H1 (cell line): ENCODE data around the gene NGEF. TPM values are rescaled to one million over a fixed set of nuclear protein-coding genes. Genes with fewer than 3 reads are reported as not detected.

Experiments
- CTCF ChIA-PET: fragments of 300-600 bp; sonication (Branson Sonifier 250); formaldehyde crosslinking; loops from one replicate; lab custom pipeline; 2021; ENCODE audit not compliant: partially characterized antibody; lab: Charles Lee
- POLR2A ChIA-PET: fragments of 300-600 bp; sonication (Branson Sonifier 250); formaldehyde crosslinking; loops from one replicate; lab custom pipeline; 2021; ENCODE audit warnings: inconsistent platforms; ENCODE audit not compliant: partially characterized antibody; lab: Charles Lee
- DNase-seq, 2 experiments: peaks; one replicate each; pipeline versions ENCODE4 v3.0.0 to v3.0.0-alpha.2; 2010 to 2022; ENCODE audit warnings: low spot score in 2 of 2, low read depth in 1 of 2, mixed read lengths in 1 of 2
- FAIRE-seq: peaks from 2 replicates; lab custom pipeline; 2011; peaks lifted over from hg19 to GRCh38; lab: Jason Lieb, UNC
- H2AFZ ChIP-seq: 2 replicates; pipeline ENCODE4 v1.8.1; 2012; ENCODE audit warnings: low read length, inconsistent platforms
- H2AK5ac ChIP-seq: 2 replicates; pipeline ENCODE4 v1.6.1; 2013; ENCODE audit warnings: low read depth, low read length
- H2BK120ac ChIP-seq: replicated peaks from 2 replicates; pipeline ENCODE3; 2013; ENCODE audit warnings: low read depth, low read length, inconsistent platforms
- H2BK12ac ChIP-seq: 2 replicates; pipeline ENCODE4 v1.6.1; 2013; ENCODE audit warnings: low read depth, low read length
- H2BK15ac ChIP-seq: 2 replicates; pipeline ENCODE4 v1.6.1; 2013; ENCODE audit warnings: low read length
- H2BK20ac ChIP-seq: 2 replicates; pipeline ENCODE4 v1.6.1; 2013; ENCODE audit warnings: low read length
- H2BK5ac ChIP-seq: 2 replicates; pipeline ENCODE4 v1.6.1; 2013; ENCODE audit warnings: low read depth, low read length
- H3K14ac ChIP-seq: 2 replicates; pipeline ENCODE4 v1.6.1; 2013; ENCODE audit warnings: inconsistent platforms; ENCODE audit not compliant: insufficient read length
- H3K18ac ChIP-seq: 2 replicates; pipeline ENCODE4 v1.6.1; 2013; ENCODE audit warnings: low read length; ENCODE audit errors: extremely low read depth
- H3K23ac ChIP-seq: 2 replicates; pipeline ENCODE4 v1.6.1; 2013; ENCODE audit warnings: inconsistent platforms; ENCODE audit not compliant: insufficient read length
- H3K23me2 ChIP-seq: 2 replicates; pipeline ENCODE4 v1.6.1; 2013; ENCODE audit warnings: low read depth, low read length
- H3K27ac ChIP-seq: 2 replicates; pipeline ENCODE4 v1.6.1; 2011; ENCODE audit warnings: low read depth, low read length, inconsistent platforms
- H3K27me3 ChIP-seq, 4 experiments: replicated peaks in 1 of 4; 1 replicate in 1 of 4; 2 replicates in 3 of 4; pipeline versions ENCODE4 v1.6.1 to v1.8.1; 2011 to 2013; ENCODE audit warnings: low read length in 3 of 4, mild to moderate bottlenecking in 3 of 4, inconsistent platforms in 2 of 4, mixed read lengths in 2 of 4, moderate library complexity in 1 of 4; ENCODE audit not compliant: control insufficient read depth in 3 of 4, insufficient read depth in 3 of 4; ENCODE audit errors: extremely low read depth in 1 of 4
- H3K36me3 ChIP-seq, 4 experiments: 2 replicates each; pipeline versions ENCODE4 v1.6.1 to v1.8.1; 2011 to 2013; ENCODE audit warnings: mild to moderate bottlenecking in 4 of 4, low read length in 3 of 4, moderate library complexity in 2 of 4, control low read depth in 1 of 4, inconsistent platforms in 1 of 4; ENCODE audit not compliant: insufficient read depth in 4 of 4, control insufficient read depth in 2 of 4
- H3K4ac ChIP-seq: replicated peaks from 2 replicates; pipeline ENCODE3; 2013; ENCODE audit warnings: low read length, low read depth, mixed read lengths, inconsistent platforms; ENCODE audit not compliant: insufficient read length
- H3K4me1 ChIP-seq, 4 experiments: replicated peaks in 1 of 4; 1 replicate in 1 of 4; 2 replicates in 3 of 4; pipeline versions ENCODE4 v1.6.1 to v1.8.1; 2011 to 2013; ENCODE audit warnings: low read length in 3 of 4, inconsistent platforms in 2 of 4, mixed read lengths in 1 of 4; ENCODE audit not compliant: insufficient read depth in 4 of 4, control insufficient read depth in 3 of 4
- H3K4me2 ChIP-seq, 2 experiments: 2 replicates each; pipeline versions ENCODE4 v1.6.1 to v1.8.1; 2011 to 2013; ENCODE audit warnings: low read depth in 2 of 2, low read length in 2 of 2, control low read depth in 1 of 2, inconsistent platforms in 1 of 2, mild to moderate bottlenecking in 1 of 2; ENCODE audit not compliant: insufficient read depth in 1 of 2
- H3K4me3 ChIP-seq, 4 experiments: fragments of 200-600, 300-600 bp in 1 of 4; sonication (generic), shearing (Covaris generic), sonication (Bioruptor Twin) in 1 of 4; 2 replicates each; pipeline versions ENCODE4 v1.5.1 to v1.8.1; 2011 to 2016; ENCODE audit warnings: low read length in 4 of 4, low read depth in 3 of 4, control low read depth in 2 of 4, inconsistent platforms in 2 of 4, mild to moderate bottlenecking in 2 of 4, mixed read lengths in 1 of 4, moderate library complexity in 1 of 4; ENCODE audit not compliant: insufficient read depth in 2 of 4; ENCODE audit errors: extremely low read depth in 1 of 4
- H3K56ac ChIP-seq: replicated peaks from 2 replicates; pipeline ENCODE3; 2013; ENCODE audit warnings: low read depth, mild to moderate bottlenecking, mixed read lengths, low read length, inconsistent platforms; ENCODE audit not compliant: insufficient read length
- H3K79me1 ChIP-seq: 2 replicates; pipeline ENCODE4 v1.6.1; 2013; ENCODE audit warnings: low read depth, low read length, control low read depth
- H3K79me2 ChIP-seq, 2 experiments: 2 replicates each; pipeline versions ENCODE4 v1.6.1 to v1.8.1; 2012 to 2013; ENCODE audit warnings: low read length in 2 of 2, mild to moderate bottlenecking in 2 of 2, inconsistent platforms in 1 of 2; ENCODE audit not compliant: insufficient read depth in 2 of 2, control insufficient read depth in 1 of 2
- H3K9ac ChIP-seq, 4 experiments: replicated peaks in 1 of 4; 1 replicate in 1 of 4; 2 replicates in 3 of 4; pipeline versions ENCODE4 v1.6.1 to v1.8.1; 2011 to 2013; ENCODE audit warnings: low read depth in 3 of 4, low read length in 3 of 4, control low read depth in 2 of 4, mild to moderate bottlenecking in 2 of 4, moderate library complexity in 2 of 4, inconsistent platforms in 1 of 4; ENCODE audit errors: extremely low read depth in 1 of 4
- H3K9me3 ChIP-seq, 2 experiments: 2 replicates each; pipeline versions ENCODE4 v1.6.1 to v1.8.1; 2012 to 2013; ENCODE audit warnings: mild to moderate bottlenecking in 2 of 2, moderate library complexity in 2 of 2, control low read depth in 1 of 2, inconsistent platforms in 1 of 2, low read depth in 1 of 2, low read length in 1 of 2, mixed read lengths in 1 of 2; ENCODE audit not compliant: insufficient read depth in 2 of 2
- H4K20me1 ChIP-seq, 2 experiments: replicated peaks in 1 of 2; 2 replicates each; pipeline versions ENCODE3 to v1.8.1; 2011 to 2013; ENCODE audit warnings: inconsistent platforms in 2 of 2, low read length in 2 of 2, mild to moderate bottlenecking in 1 of 2; ENCODE audit not compliant: insufficient read depth in 2 of 2, control insufficient read depth in 1 of 2
- H4K5ac ChIP-seq: 2 replicates; pipeline ENCODE4 v1.6.1; 2013; ENCODE audit warnings: low read length, low read depth, mixed read lengths, inconsistent platforms; ENCODE audit not compliant: insufficient read length
- H4K8ac ChIP-seq: 2 replicates; pipeline ENCODE4 v1.8.0; 2013; ENCODE audit warnings: mild to moderate bottlenecking, moderate library complexity, low read length, inconsistent platforms; ENCODE audit not compliant: insufficient read depth; ENCODE audit errors: extremely low read depth
- H4K91ac ChIP-seq: replicated peaks from 2 replicates; pipeline ENCODE3; 2013; ENCODE audit warnings: low read length, mixed read lengths, inconsistent platforms; ENCODE audit not compliant: insufficient read length
- BCL11A ChIP-seq, 2 experiments: IDR thresholded peaks; one replicate each; pipeline ENCODE4 v1.6.1; 2011; ENCODE audit warnings: low read depth in 2 of 2, low read length in 2 of 2, mild to moderate bottlenecking in 2 of 2
- BRCA1 ChIP-seq: IDR thresholded peaks from 2 replicates; pipeline ENCODE4 v1.6.1; 2012; ENCODE audit warnings: low read depth, low read length, improper control_type of control experiment
- CBX5 ChIP-seq: fragments of 300-800, 300-1000 bp; sonication (generic); IDR thresholded peaks from 2 replicates; pipeline ENCODE4 v1.7.1; 2016; ENCODE audit warnings: antibody characterized with exemption, low read length, low read depth
- CHD2 ChIP-seq: IDR thresholded peaks from 2 replicates; pipeline ENCODE4 v1.6.1; 2012; ENCODE audit warnings: low read length, improper control_type of control experiment
- CTBP2 ChIP-seq: IDR thresholded peaks from 2 replicates; pipeline ENCODE4 v1.7.0; 2011; ENCODE audit warnings: borderline replicate concordance, mild to moderate bottlenecking, moderate library complexity, mixed read lengths, low read length; ENCODE audit not compliant: insufficient read depth, insufficient read length
- EGR1 ChIP-seq: IDR thresholded peaks from 2 replicates; pipeline ENCODE4 v1.6.1; 2011; ENCODE audit warnings: low read depth, low read length, borderline replicate concordance
- HDAC6 ChIP-seq: IDR thresholded peaks from one replicate; pipeline ENCODE4 v1.7.1; 2012; ENCODE audit warnings: low read depth, mild to moderate bottlenecking, inconsistent platforms, low read length, moderate library complexity
- KDM4A ChIP-seq: IDR thresholded peaks from one replicate; pipeline ENCODE4 v1.7.1; 2012; ENCODE audit warnings: low read depth, mild to moderate bottlenecking, moderate library complexity, low read length, inconsistent platforms; ENCODE audit not compliant: severe bottlenecking
- KDM5A ChIP-seq: fragments of 200-600 bp; IDR thresholded peaks from 2 replicates; pipeline ENCODE4 v1.7.1; 2012; ENCODE audit warnings: mild to moderate bottlenecking, low read length, inconsistent platforms, mixed read lengths
- MAX ChIP-seq: IDR thresholded peaks from 2 replicates; pipeline ENCODE4 v1.6.1; 2012; ENCODE audit warnings: inconsistent platforms
- POU5F1 ChIP-seq: IDR thresholded peaks from 2 replicates; pipeline ENCODE4 v1.6.1; 2011; ENCODE audit warnings: low read depth, mild to moderate bottlenecking, low read length, moderate library complexity
- RXRA ChIP-seq: IDR thresholded peaks from 2 replicates; pipeline ENCODE4 v1.6.1; 2011; ENCODE audit warnings: low read depth, mild to moderate bottlenecking, low read length, moderate library complexity; ENCODE audit not compliant: insufficient read depth
- TAF1 ChIP-seq: IDR thresholded peaks from 2 replicates; pipeline ENCODE4 v1.6.1; 2011; ENCODE audit warnings: mild to moderate bottlenecking, low read depth, low read length
- TAF7 ChIP-seq: optimal IDR thresholded peaks from 2 replicates; pipeline ENCODE3; 2011; ENCODE audit warnings: low read depth, mild to moderate bottlenecking, inconsistent platforms, low read length, moderate library complexity, borderline replicate concordance
- polyA plus RNA-seq, 7 experiments: library from polyadenylated mRNA; depleted of rRNA in 3 of 7; stranded (reverse) in 5 of 7; unstranded in 2 of 7; fragments of >200 nt in 5 of 7; fragments of 200-250 nt in 2 of 7; gene quantifications; 1 replicate in 5 of 7; 2 replicates in 1 of 7; 4 replicates in 1 of 7; pipeline versions ENCODE4 v1.2.1 to v1.2.3, GENCODE V29; 2011 to 2013; ENCODE audit warnings: missing spikeins in 2 of 7, mixed read lengths in 2 of 7
- total RNA-seq: library from RNA; stranded (reverse); fragmentation: NEBNext Ultra II Directional; extraction: Animal tissue kit (Norgen Biotek cat#: 25700); gene quantifications from 2 replicates; pipeline ENCODE4 v1.2.1, GENCODE V29; 2021

The NGEF gene
- total and polyA plus RNA-seq, 2 of the 8 experiments (the other 6 are each of a cell fraction or from before 2014, with no cell fraction given) = 2.7 to 3.2 TPM

DNA sequence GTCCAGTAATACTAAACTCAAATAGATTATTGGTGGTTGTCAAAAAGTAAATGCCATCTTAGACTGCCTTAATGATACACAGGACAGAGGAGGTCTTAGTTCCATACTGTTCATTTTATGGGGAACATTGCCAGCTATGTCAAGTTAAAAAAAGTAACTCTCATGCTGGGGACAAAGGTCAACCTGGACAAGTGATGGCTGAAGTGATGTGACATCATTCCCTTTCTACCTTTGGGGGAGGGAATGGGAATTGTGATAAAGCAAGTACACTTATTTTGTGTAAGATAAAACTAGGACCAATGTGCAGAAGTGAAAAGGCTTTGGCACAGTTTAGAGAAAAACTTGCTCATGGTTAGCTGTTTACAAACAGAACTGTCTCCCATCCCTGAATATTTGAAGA, 167.0 kb downstream of the NGEF start:
- H4K20me1 ChIP-seq = peaks cover 0 to 2% of the 10 kb centered on the region in 2 experiments
- no peaks in the 10 kb centered on the region for H3K9me3 ChIP-seq
- H3K4me2 ChIP-seq = no peak overlapping the region
- H3K4me1 ChIP-seq = no peaks in the 10 kb centered on the region
- CTCF ChIA-PET = no interaction called here
- H3K23me2 ChIP-seq = no peaks in the 10 kb centered on the region
- no peak overlapping the region for H3K14ac ChIP-seq
- POLR2A ChIA-PET = no interaction called here
- H2BK12ac ChIP-seq = no peak overlapping the region
- no peaks in the 10 kb centered on the region for H3K27me3 ChIP-seq
- no peak overlapping the region for H4K8ac ChIP-seq
- H3K79me2 ChIP-seq = no peaks in the 10 kb centered on the region
- no peak overlapping the region for H3K27ac ChIP-seq
- H3K79me1 ChIP-seq = no peaks in the 10 kb centered on the region
- no peak for DNase-seq
- peaks cover 19 to 75% (median 56%) of the 10 kb centered on the region in 4 experiments for H3K36me3 ChIP-seq
- no peak overlapping the region for H3K18ac ChIP-seq
- no peak overlapping the region for H3K56ac ChIP-seq
- H4K5ac ChIP-seq = no peak overlapping the region
- no peak overlapping the region for H3K23ac ChIP-seq
- H3K4ac ChIP-seq = no peak overlapping the region
- no peak overlapping the region for H3K4me3 ChIP-seq
- H2AFZ ChIP-seq = no peak overlapping the region
- TF ChIP-seq RXRA (no peak), TAF1 (no peak), CBX5 (no peak), POU5F1 (no peak), CTBP2 (no peak), MAX (no peak), HDAC6 (no peak), TAF7 (no peak), CHD2 (no peak), KDM5A (no peak), EGR1 (no peak), BCL11A (IDR thresholded peaks at IDR 0.05; ENCODE audit: low read depth in 2 of 2, low read length in 2 of 2) (no peak), KDM4A (no peak), BRCA1 (no peak)
- TF ChIP-seq, all 59 proteins: peak for 0
- no peak for FAIRE-seq
- no peak overlapping the region for H2AK5ac ChIP-seq
- no peak overlapping the region for H2BK15ac ChIP-seq
- no peak overlapping the region for H4K91ac ChIP-seq
- no peak overlapping the region for H2BK20ac ChIP-seq
- H3K9ac ChIP-seq = no peak overlapping the region
- H2BK120ac ChIP-seq = no peak overlapping the region
- H2BK5ac ChIP-seq = no peak overlapping the region
